DND-41 (cell line): ENCODE data around the gene EIPR1.

ENCODE experiments used
- CTCF ChIP-seq: IDR thresholded peaks from 2 replicates; pipeline ENCODE4 v1.5.1; 2012; ENCODE audit warnings: borderline replicate concordance, low read length, moderate library complexity, mild to moderate bottlenecking; ENCODE audit not compliant: poor library complexity, severe bottlenecking; ENCODE audit errors: extremely low read depth
- EZH2 ChIP-seq: IDR thresholded peaks from 3 replicates; pipeline ENCODE4 v1.6.1; 2012; ENCODE audit warnings: borderline replicate concordance, low read depth, mild to moderate bottlenecking, moderate library complexity, low read length, inconsistent platforms; ENCODE audit not compliant: severe bottlenecking

GRCh38 chr2:3175568-3175955 lies 202.1 kb downstream of the EIPR1 start:
- TF ChIP-seq EZH2 (no peak), CTCF (no peak)
